Thyroid gland (tissue), 4 donors: Measurements from ENCODE around the gene CACNA1G.

Experiments used
- CTCF ChIP-seq, 6 experiments: fragments of 200-600 bp in 3 of 6; fragments of 450-650 bp in 3 of 6; sonication (generic) in 3 of 6; IDR thresholded peaks; one replicate each; pipeline ENCODE4 v1.5.1; 2016 to 2019; ENCODE audit warnings: antibody characterized with exemption in 6 of 6, mild to moderate bottlenecking in 2 of 6, inconsistent platforms in 1 of 6, moderate library complexity in 1 of 6
- POLR2A ChIP-seq, 2 donors: fragments of 450-650 bp; IDR thresholded peaks; one replicate each; pipeline ENCODE4 v1.6.1; 2017; ENCODE audit warnings: antibody characterized with exemption in 2 of 2, mild to moderate bottlenecking in 2 of 2, moderate library complexity in 1 of 2

GRCh38 chr17:50618941-50619340 is 58.4 kb downstream of the CACNA1G start:
- TF ChIP-seq CTCF (IDR thresholded peaks at IDR 0.05): no peak
- TF ChIP-seq POLR2A (IDR thresholded peaks at IDR 0.05): no peak
